K562 (cell line): Measurements from ENCODE around the gene PTGES3. TPM values are rescaled to one million over a fixed set of nuclear protein-coding genes. Genes with fewer than 3 reads are reported as not detected.

Source experiments
- CBFA2T3 ChIP-seq: fragments of 450-650 bp; IDR thresholded peaks from 2 replicates; pipeline ENCODE4 v1.6.1; 2017
- EP300 ChIP-seq: IDR thresholded peaks from 2 replicates; pipeline ENCODE4 v1.6.1; 2012; ENCODE audit warnings: low read length, improper control_type of control experiment
- MLLT1 ChIP-seq, 2 experiments: fragments of 450-650 bp; IDR thresholded peaks; 2 replicates each; pipeline ENCODE4 v1.6.1; 2016
- RBM15 ChIP-seq: fragments of 200-400 bp; formaldehyde crosslinking; IDR thresholded peaks from 2 replicates; pipeline ENCODE4 v1.6.1; 2018; ENCODE audit warnings: mild to moderate bottlenecking, low read length, moderate library complexity; ENCODE audit not compliant: insufficient read depth
- SRF ChIP-seq, 2 experiments: fragments of 250-450, 450-650 bp in 1 of 2; sonication (Bioruptor Pico) in 1 of 2; sonication (generic) in 1 of 2; formaldehyde crosslinking; IDR thresholded peaks; 2 replicates each; pipeline versions ENCODE4 v1.5.0 to v1.5.1; 2020 to 2022; ENCODE audit warnings: mild to moderate bottlenecking in 1 of 2, missing genetic modification reagents in 1 of 2
- TAF15 ChIP-seq: fragments of 200-400 bp; formaldehyde crosslinking; IDR thresholded peaks from 2 replicates; pipeline ENCODE4 v1.6.1; 2017; ENCODE audit warnings: mild to moderate bottlenecking, low read depth, low read length, moderate library complexity
- ZBTB40 ChIP-seq, 2 experiments: fragments of 450-650 bp in 1 of 2; sonication (generic) in 1 of 2; formaldehyde crosslinking in 1 of 2; IDR thresholded peaks; 2 replicates each; pipeline versions ENCODE4 v1.7.1 to v1.9.0; 2016 to 2022; ENCODE audit warnings: inconsistent platforms in 1 of 2, mild to moderate bottlenecking in 1 of 2, missing genetic modification reagents in 1 of 2
- ZNF324 ChIP-seq: fragments of 250-450 bp; sonication (Bioruptor Pico); IDR thresholded peaks from 2 replicates; pipeline ENCODE4 v1.4.0; 2020; ENCODE audit warnings: mild to moderate bottlenecking
- polyA plus RNA-seq, 8 experiments: library from polyadenylated mRNA; depleted of rRNA in 4 of 8; stranded (reverse) in 5 of 8; unstranded in 3 of 8; fragments of >200 nt; fragmentation: Nextera tagmentation in 2 of 8; fragmentation: Illumina TruSeq in 1 of 8; extraction: Ambion mirVana in 2 of 8; extraction: Trizol in 1 of 8; gene quantifications; 2 replicates each; pipeline versions ENCODE4 v1.2.1 to v1.2.3, GENCODE V29; 2011 to 2014; ENCODE audit warnings: inconsistent platforms in 1 of 8, missing spikeins in 1 of 8
- total RNA-seq, 7 experiments: library from RNA; depleted of rRNA in 6 of 7; stranded (reverse); fragments of >200 nt in 6 of 7; fragmentation: Illumina TruSeq in 2 of 7; extraction: Trizol in 2 of 7; gene quantifications; 2 replicates each; pipeline versions ENCODE4 v1.2.1 to v1.2.3, GENCODE V29; 2011 to 2021; ENCODE audit warnings: low replicate concordance in 1 of 7
- TF ChIP-seq, protein P1 (sequence below): fragments of 250-450 bp; sonication (Bioruptor Pico); IDR thresholded peaks from 2 replicates; pipeline ENCODE4 v1.4.0; 2020; ENCODE audit warnings: borderline replicate concordance
- TF ChIP-seq, protein P2 (sequence below): sonication (generic); formaldehyde crosslinking; IDR thresholded peaks from 2 replicates; pipeline ENCODE4 v1.9.0; 2022; ENCODE audit warnings: mild to moderate bottlenecking, missing genetic modification reagents
- TF ChIP-seq, protein P3 (sequence below): fragments of 200-800 bp; sonication (Bioruptor generic); IDR thresholded peaks from 2 replicates; pipeline ENCODE4 v1.6.1; 2017; ENCODE audit warnings: missing genetic modification characterization, missing compliant biosample characterization

The PTGES3 gene
- total and polyA plus RNA-seq, 9 of the 15 experiments (the other 6 are each of a cell fraction or from before 2014, with no cell fraction given): 163 to 501 (median 213) TPM

DNA sequence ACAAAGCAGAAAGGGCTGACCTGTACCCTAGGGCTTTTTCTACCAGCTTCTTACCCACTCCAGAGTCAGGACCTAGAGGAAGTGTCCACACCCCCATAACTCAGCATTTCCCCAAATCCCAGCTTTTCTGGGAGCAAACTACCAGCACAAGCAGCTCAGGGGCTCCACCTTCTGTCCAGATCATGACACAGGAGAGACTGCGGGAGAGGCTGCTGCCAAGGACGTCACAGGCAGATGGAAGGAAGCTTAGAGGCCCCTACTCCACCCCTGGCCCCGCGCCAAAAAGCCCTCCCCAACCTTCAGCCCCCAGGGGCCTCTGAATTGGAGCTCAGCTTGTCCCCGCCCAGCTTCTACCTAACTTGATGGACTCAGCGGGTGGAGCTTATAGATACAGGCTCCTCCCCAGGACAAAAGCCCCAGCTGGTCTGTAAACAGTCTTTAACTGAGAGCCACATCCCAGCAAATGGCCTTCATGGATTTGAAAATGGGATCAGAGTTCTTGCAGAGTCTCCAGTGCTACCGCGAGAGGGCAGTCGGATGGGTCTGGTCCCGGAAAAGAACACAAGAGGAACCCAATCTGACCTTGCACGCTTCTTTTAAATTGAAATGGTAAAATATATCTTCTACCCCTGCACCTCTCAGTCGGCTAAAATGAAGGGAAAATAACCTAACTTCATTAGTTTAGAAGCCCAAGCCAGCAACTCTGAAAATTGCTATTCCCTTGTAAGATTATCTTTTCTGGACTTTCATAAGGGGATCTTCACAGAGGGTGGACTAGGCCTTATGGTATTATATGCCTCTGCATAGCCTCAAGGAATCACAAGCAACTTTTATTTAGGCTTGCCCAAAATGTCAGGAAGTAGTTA lies 51.2 kb downstream of the PTGES3 start (continued):
- TF ChIP-seq, protein P1, sequence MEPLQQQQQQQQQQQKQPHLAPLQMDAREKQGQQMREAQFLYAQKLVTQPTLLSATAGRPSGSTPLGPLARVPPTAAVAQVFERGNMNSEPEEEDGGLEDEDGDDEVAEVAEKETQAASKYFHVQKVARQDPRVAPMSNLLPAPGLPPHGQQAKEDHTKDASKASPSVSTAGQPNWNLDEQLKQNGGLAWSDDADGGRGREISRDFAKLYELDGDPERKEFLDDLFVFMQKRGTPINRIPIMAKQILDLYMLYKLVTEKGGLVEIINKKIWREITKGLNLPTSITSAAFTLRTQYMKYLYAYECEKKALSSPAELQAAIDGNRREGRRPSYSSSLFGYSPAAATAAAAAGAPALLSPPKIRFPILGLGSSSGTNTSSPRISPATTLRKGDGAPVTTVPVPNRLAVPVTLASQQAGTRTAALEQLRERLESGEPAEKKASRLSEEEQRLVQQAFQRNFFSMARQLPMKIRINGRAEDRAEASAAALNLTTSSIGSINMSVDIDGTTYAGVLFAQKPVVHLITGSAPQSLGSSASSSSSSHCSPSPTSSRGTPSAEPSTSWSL (CRISPR knock-in tag): no peak
- TF ChIP-seq RBM15 (no peak), ZNF324 (CRISPR knock-in tag) (0 out of 2 replicates have a peak, but pooled peaks have one; percentile 51), TAF15 (no peak), EP300 (peak; percentile 62), CBFA2T3 (no peak; the same call in 1 of the 2 replicates), SRF (CRISPR knock-in tag; IDR thresholded peaks at IDR 0.05) (peak; percentile 60 to 81; a peak in 2 of 4 replicates), ZBTB40 (IDR thresholded peaks at IDR 0.05) (no peak), ZBTB40 (CRISPR knock-in tag; IDR thresholded peaks at IDR 0.05) (no peak), MLLT1 (IDR thresholded peaks at IDR 0.05) (no peak)
- TF ChIP-seq, protein P2, sequence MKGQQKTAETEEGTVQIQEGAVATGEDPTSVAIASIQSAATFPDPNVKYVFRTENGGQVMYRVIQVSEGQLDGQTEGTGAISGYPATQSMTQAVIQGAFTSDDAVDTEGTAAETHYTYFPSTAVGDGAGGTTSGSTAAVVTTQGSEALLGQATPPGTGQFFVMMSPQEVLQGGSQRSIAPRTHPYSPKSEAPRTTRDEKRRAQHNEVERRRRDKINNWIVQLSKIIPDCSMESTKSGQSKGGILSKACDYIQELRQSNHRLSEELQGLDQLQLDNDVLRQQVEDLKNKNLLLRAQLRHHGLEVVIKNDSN (CRISPR knock-in tag): no peak
- TF ChIP-seq, protein P3, sequence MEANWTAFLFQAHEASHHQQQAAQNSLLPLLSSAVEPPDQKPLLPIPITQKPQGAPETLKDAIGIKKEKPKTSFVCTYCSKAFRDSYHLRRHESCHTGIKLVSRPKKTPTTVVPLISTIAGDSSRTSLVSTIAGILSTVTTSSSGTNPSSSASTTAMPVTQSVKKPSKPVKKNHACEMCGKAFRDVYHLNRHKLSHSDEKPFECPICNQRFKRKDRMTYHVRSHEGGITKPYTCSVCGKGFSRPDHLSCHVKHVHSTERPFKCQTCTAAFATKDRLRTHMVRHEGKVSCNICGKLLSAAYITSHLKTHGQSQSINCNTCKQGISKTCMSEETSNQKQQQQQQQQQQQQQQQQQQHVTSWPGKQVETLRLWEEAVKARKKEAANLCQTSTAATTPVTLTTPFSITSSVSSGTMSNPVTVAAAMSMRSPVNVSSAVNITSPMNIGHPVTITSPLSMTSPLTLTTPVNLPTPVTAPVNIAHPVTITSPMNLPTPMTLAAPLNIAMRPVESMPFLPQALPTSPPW (CRISPR knock-in tag): peak; percentile 87
